NCI-H1694 (cell line): Measurements from ENCODE around the gene ANKRD30A.
"Not testable (repeated sequence)": the region's sequence is repeated elsewhere in the genome, so short reads cannot be mapped to it uniquely, and the experiment has no call there.

Experiments
- DNase-seq: peaks from one replicate; lab custom pipeline; 2025; lab: John Stamatoyannopoulos, UW

ANKRD30A gene, protein sequence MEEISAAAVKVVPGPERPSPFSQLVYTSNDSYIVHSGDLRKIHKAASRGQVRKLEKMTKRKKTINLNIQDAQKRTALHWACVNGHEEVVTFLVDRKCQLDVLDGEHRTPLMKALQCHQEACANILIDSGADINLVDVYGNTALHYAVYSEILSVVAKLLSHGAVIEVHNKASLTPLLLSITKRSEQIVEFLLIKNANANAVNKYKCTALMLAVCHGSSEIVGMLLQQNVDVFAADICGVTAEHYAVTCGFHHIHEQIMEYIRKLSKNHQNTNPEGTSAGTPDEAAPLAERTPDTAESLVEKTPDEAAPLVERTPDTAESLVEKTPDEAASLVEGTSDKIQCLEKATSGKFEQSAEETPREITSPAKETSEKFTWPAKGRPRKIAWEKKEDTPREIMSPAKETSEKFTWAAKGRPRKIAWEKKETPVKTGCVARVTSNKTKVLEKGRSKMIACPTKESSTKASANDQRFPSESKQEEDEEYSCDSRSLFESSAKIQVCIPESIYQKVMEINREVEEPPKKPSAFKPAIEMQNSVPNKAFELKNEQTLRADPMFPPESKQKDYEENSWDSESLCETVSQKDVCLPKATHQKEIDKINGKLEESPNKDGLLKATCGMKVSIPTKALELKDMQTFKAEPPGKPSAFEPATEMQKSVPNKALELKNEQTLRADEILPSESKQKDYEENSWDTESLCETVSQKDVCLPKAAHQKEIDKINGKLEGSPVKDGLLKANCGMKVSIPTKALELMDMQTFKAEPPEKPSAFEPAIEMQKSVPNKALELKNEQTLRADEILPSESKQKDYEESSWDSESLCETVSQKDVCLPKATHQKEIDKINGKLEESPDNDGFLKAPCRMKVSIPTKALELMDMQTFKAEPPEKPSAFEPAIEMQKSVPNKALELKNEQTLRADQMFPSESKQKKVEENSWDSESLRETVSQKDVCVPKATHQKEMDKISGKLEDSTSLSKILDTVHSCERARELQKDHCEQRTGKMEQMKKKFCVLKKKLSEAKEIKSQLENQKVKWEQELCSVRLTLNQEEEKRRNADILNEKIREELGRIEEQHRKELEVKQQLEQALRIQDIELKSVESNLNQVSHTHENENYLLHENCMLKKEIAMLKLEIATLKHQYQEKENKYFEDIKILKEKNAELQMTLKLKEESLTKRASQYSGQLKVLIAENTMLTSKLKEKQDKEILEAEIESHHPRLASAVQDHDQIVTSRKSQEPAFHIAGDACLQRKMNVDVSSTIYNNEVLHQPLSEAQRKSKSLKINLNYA (N-terminal part only)

GRCh38 chr10:37125191-37125732 lies at the start of gene ANKRD30A:
TSS of gene ANKRD30A (plus strand) at chr10:37125598. CDS start at chr10:37125788, 190 bp downstream.
- DNase-seq = no peak

DNA sequence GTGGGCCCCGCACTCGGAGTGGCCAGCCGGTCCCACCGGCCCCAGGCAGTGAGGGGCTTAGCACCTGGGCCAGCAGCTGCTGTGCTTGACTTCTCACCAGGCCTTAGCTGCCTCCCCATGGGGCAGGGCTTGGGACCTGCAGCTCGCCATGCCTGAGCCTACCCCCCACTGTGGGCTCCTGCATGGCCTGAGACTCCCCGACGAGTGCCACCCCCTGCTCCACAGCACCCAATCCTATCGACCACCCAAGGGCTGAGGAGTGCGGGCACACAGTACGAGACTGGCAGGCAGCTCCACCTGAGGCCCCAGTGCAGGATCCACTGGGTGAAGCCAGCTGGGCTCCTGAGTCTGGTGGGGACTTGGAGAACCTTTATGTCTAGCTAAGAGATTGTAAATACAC lies 49.3 kb upstream of the ANKRD30A start:
- not testable (repeated sequence) for DNase-seq

GRCh38 chr10:37095792-37096573 lies 29.4 kb upstream of the ANKRD30A start:
- DNase-seq = no peak

DNA sequence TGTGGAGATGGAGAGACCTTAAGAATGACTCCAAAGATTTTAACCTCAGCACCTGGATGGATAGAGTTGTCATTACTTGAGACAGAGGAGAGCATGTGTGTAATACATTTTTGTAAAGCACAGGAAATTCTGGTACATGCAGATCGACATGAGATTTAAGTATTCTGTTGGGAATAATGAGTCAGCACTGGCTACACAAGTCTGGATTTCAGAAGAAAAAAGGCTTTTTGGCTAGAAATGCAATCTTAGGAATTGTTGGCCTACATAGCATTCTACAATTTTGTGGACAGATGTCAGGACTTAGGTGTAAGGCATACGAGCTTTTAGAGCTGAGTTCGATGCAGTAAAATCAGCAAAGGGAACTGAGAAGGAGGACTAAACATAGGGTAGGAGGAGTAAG lies 24.1 kb upstream of the ANKRD30A start:
- no peak for DNase-seq

GRCh38 chr10:37109000-37109399 lies 16.4 kb upstream of the ANKRD30A start:
- DNase-seq = no peak

GRCh38 chr10:37124532-37124931 lies 866 bp upstream of the ANKRD30A start:
- no peak for DNase-seq

GRCh38 chr10:37125921-37126320 lies 523 bp downstream of the ANKRD30A start:
- DNase-seq = no peak

DNA sequence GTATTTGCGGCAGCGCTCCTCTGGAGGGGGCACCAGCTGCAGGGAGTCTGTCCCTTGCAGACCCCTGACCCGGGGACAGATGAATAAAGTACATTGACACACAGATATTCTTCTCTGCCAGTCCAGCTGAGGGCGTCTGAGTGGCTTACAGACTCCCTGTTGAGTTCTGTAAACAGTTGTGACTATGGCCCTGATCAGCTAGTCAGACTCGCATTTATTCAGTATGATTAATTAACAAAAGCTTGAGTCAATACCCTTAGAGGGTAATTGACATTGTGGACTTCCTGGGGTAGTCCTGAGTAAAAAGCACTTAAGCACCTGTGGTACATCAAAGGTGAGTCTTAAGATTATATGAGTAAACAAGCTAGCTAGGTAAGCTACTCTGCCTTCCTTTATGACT lies 21.0 kb downstream of the ANKRD30A start:
- DNase-seq = no peak

DNA sequence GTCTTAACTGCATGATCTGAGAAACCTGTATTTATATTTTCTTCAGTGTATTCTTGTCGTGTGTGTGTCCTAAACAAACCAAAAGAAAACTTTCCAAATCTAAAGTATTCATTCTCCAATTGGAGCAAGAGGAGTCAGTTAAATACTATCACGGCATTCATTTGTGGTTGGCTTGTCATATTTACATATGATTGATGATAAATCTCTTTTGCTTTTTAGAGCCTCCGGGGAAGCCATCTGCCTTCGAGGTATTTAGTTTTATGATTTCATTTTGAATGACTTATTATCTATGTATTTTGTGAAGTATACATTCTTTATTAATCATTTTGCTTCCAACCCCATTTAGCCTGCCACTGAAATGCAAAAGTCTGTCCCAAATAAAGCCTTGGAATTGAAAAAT lies 37.0 kb downstream of the ANKRD30A start:
- not testable (repeated sequence) for DNase-seq

DNA sequence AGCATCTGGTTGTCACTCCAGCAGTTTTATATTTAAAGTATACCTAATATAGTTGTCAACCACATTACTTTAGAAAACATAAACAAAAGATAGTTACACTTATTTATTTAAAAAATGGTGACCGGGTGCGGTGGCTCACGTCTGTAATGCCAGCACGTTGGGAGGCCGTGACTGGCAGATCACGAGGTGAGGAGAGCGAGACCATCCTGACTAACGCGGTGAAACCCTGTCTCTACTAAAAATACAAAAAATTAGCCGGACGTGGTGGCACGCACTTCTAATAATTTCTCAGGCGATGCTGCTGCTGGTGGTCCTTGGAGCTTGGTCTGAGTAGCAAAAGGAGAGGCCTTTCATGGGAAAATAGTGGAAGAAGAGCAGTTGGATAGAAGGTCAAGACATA lies 46.5 kb downstream of the ANKRD30A start:
- not testable (repeated sequence) for DNase-seq

GRCh38 chr10:37178296-37178695 lies 52.9 kb downstream of the ANKRD30A start:
- not testable (repeated sequence) for DNase-seq

DNA sequence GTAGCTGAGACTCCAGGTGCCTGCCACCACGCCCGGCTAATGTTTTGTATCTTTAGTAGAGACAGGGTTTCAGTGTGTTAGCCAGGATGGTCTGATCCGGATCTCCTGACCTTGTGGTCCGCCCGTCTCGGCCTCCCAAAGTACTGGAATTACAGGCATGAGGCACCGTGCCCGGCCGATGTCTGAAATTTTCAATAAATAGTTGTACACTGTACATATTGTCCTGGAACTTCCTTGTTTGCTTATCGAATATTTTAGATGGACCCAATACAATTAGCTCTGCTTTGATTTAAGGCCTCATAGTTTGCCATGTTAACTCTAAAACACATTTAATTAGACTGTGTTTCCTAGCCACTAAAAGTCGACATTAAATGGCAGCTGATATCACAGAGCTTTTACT lies 57.3 kb downstream of the ANKRD30A start:
- not testable (repeated sequence) for DNase-seq

GRCh38 chr10:37206132-37206531 lies 80.7 kb downstream of the ANKRD30A start:
- DNase-seq = no peak

GRCh38 chr10:37220866-37221265 lies 95.5 kb downstream of the ANKRD30A start:
- DNase-seq = no peak

DNA sequence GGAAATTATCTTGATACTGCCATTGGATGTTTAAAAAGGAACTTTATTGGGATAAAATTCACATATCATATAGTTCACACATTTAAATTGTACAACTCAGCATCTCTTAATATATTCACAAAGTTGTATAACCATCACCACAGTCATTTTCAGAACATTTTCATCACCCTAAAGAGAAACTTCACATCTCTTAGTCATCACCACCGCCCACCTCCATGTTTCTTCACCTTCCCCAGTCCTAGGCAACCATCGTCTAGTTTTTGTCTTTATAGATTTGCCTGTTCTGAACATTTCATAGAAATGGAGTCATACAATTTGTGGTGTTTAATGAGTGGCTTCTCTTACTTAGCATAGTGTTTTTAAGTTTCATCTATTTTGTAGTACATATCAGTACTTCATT lies 96.6 kb downstream of the ANKRD30A start:
- DNase-seq = no peak

- DNase-seq = no peak
These were observed 99.8 kb downstream of the ANKRD30A start for GRCh38 chr10:37225163-37225562.

- DNase-seq = no peak
These were observed 101.1 kb downstream of the ANKRD30A start for GRCh38 chr10:37226524-37226923.

- no peak for DNase-seq
These were observed 109.3 kb downstream of the ANKRD30A start for GRCh38 chr10:37234692-37235091.

DNA sequence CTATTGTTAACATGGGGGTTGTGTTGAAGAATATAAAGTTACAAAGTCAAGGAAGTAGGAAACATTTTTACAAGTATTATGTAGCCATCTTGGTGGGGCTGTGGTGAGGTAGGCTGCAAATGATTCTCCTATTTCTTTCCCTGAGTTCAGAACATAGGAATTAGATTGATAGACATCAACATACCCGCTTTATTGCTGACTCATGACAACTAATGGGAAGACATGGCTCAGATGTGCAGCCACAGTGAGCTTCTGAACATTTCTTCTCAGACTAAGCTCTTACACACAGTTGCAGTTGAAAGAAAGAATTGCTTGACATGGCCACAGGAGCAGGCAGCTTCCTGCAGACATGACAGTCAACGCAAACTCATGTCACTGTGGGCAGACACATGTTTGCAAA lies 110.7 kb downstream of the ANKRD30A start:
- DNase-seq = no peak

- no peak for DNase-seq
These were observed 114.8 kb downstream of the ANKRD30A start for GRCh38 chr10:37240223-37240622.

- DNase-seq = no peak
These were observed 121.2 kb downstream of the ANKRD30A start for GRCh38 chr10:37246637-37247036.
